ENCODE data around the gene TNC. TPM values are rescaled to one million over a fixed set of nuclear protein-coding genes. Genes with fewer than 3 reads are reported as not detected.
A peak's percentile ranks its signal among the peaks of the same experiment; 100 is the strongest.
"Not testable (repeated sequence)": the region's sequence is repeated elsewhere in the genome, so short reads cannot be mapped to it uniquely, and the experiment has no call there.

The TNC gene
- total RNA-seq, 6 experiments from 2014 or later, result 51.6 to 86.3 (median 70.4) TPM

DNA sequence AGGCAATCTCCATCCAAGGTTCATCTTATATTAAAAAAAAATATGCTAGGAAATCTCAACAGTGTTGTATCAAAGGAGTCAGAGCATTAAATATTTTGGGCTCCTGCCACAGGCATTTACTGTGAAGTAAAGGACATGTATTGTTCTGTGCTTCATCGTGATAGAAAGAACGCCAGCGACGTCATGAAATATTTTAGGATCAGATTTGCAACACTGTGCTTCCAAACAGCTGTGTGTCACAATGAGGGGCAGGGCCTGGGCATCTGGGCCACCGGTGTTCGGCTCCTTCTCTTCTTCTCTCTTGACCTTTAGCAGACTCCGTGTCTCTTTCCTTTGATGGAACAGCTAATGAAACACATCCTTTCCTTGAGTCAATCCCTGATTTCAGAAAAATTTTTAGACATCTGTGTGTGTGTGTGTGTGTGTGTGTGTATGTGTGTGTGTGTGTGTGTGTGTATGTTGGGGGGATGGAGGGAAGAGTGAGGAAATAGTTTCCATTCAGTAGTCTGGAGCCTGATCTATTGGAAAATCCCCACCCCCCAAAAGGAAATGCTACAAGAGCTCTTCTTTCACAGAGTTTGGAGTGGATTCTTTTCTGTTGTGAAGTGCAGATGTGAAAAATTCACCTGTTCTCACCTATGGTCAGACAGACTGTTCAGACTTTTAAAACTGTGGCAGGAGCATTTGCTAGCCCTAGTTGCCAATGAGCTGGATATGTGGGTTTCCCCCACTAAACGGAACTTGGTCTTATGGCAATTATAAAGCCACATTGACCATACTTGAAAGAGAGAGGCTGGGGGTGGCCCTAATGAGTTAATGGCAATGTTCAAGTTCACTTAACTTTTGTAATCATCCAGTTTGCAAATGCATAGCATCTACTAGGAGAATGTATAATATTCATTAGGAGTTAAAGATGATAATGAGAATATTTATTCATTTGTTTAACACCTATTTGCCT lies 18.1 kb upstream of the TNC start:
- Mint-ChIP-seq H3K36me3 (ENCODE audit: low read depth) (peaks cover 2% of the 10 kb centered on the region), H3K4me3 (peak overlapping the region; percentile 53), H3K9me3 (no peaks in the 10 kb centered on the region; the same call in 1 of the 2 replicates), H3K4me1 (ENCODE audit: low read depth) (peaks cover 55% of the 10 kb centered on the region), H3K27ac (peak overlapping the region; percentile 76), H3K27me3 (ENCODE audit: insufficient read depth) (peaks cover 3% of the 10 kb centered on the region; the same call in 1 of the 2 replicates)
- no peak for DNase-seq
- TF ChIP-seq, protein P1, sequence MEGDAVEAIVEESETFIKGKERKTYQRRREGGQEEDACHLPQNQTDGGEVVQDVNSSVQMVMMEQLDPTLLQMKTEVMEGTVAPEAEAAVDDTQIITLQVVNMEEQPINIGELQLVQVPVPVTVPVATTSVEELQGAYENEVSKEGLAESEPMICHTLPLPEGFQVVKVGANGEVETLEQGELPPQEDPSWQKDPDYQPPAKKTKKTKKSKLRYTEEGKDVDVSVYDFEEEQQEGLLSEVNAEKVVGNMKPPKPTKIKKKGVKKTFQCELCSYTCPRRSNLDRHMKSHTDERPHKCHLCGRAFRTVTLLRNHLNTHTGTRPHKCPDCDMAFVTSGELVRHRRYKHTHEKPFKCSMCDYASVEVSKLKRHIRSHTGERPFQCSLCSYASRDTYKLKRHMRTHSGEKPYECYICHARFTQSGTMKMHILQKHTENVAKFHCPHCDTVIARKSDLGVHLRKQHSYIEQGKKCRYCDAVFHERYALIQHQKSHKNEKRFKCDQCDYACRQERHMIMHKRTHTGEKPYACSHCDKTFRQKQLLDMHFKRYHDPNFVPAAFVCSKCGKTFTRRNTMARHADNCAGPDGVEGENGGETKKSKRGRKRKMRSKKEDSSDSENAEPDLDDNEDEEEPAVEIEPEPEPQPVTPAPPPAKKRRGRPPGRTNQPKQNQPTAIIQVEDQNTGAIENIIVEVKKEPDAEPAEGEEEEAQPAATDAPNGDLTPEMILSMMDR (IDR thresholded peaks at IDR 0.05), result no peak

DNA sequence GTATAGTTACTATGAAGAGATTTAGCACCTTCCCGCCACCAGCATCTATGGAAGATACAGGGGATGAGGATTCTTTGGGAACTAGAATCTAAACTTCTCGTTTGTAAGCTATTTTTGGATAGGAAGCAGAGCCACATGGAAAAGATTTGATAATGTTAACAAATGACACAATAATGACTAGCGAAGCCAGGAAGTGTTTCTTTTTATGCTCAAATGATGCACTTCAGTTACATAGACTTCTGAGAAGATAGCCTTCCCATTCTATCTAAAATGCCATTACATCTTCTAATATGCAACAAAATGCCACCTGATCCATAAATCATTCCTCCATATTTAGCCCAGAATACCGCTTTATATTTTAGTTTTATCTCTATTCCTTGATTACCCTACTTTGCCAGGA lies 17.0 kb upstream of the TNC start:
- Mint-ChIP-seq H3K4me1 (ENCODE audit: low read depth) (peaks cover 55% of the 10 kb centered on the region), H3K36me3 (ENCODE audit: low read depth) (no peaks in the 10 kb centered on the region; the same call in 1 of the 2 replicates), H3K4me3 (peak overlapping the region; percentile 1; the same call in 1 of the 2 replicates), H3K27me3 (ENCODE audit: insufficient read depth) (peaks cover 3% of the 10 kb centered on the region; the same call in 1 of the 2 replicates), H3K9me3 (no peaks in the 10 kb centered on the region), H3K27ac (peak overlapping the region; percentile 76)
- TF ChIP-seq, protein P1 (IDR thresholded peaks at IDR 0.05), result no peak
- no peak for DNase-seq

DNA sequence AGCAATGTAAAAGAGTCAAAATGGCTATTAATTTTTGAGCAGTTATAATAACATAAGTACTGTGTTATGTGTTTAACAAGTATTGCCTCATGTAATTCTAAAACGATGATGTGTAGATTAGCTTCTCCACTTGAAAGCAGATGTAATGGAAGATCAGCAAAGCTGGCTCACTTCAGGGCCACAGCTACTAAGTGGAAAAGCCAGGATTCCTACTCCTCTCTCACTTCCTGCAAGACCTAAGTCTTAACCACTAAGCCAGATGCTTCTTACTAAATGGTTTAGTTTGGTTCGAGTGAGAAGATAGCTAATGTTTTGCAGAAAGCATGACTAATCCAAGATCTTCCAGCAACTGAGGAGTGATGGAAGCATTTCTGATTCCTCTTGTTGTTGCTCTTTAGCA lies 15.7 kb upstream of the TNC start:
- DNase-seq, result peak; percentile 81
- H3K4me3 Mint-ChIP-seq, result no peak overlapping the region
- H3K4me1 Mint-ChIP-seq (ENCODE audit: low read depth), result peaks cover 52% of the 10 kb centered on the region
- TF ChIP-seq, protein P1 (IDR thresholded peaks at IDR 0.05), result no peak
- H3K36me3 Mint-ChIP-seq (ENCODE audit: low read depth), result no peaks in the 10 kb centered on the region; the same call in 1 of the 2 replicates
- H3K27ac Mint-ChIP-seq, result peak overlapping the region; percentile 76
- H3K27me3 Mint-ChIP-seq (ENCODE audit: insufficient read depth), result peaks cover under 1% of the 10 kb centered on the region; the same call in 1 of the 2 replicates
- no peaks in the 10 kb centered on the region for H3K9me3 Mint-ChIP-seq

DNA sequence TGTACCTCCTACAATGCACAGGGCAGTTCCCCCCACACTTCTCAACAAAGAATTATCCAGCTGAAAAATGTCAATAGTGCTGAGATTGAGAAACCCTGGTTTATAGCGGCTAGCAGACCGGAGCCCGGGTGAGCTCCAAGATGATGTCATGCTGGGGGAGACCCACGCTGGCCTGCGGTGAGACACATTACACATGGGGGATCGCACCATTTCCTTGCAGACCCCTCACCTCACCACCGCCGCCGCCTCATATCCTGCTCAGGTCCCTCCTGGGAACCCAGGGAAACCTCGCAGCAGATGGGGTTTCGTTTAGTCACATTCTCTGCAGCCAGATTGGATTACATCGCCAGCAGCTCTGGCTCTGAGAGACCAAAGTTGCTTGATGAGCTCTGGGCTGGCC lies 14.7 kb upstream of the TNC start:
- Mint-ChIP-seq H3K27ac (no peak overlapping the region), H3K4me3 (no peak overlapping the region), H3K36me3 (ENCODE audit: low read depth) (no peaks in the 10 kb centered on the region; the same call in 1 of the 2 replicates), H3K4me1 (ENCODE audit: low read depth) (peaks cover 44% of the 10 kb centered on the region), H3K27me3 (ENCODE audit: insufficient read depth) (no peaks in the 10 kb centered on the region), H3K9me3 (no peaks in the 10 kb centered on the region)
- DNase-seq, result no peak
- TF ChIP-seq, protein P1 (IDR thresholded peaks at IDR 0.05), result no peak

DNA sequence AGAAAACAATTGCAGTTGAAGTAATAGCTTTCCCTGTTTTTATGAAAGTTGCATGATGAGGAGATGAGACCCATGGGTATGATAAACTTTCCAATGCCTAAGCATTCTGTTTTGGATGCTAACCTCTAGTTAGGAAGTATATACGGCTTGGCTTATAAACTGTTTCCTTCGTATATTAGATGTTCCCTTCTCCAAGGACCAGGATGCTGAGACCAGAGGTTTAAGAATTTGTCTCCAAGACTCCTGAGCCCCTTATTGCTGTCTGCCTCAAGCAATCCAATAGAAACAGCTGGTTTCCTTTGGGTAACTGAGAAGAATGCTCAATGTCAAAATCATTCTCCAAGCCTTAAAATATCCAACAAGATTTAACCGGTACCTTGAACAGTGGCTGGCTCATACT lies 12.2 kb upstream of the TNC start:
- no peak overlapping the region for H3K4me3 Mint-ChIP-seq
- peaks cover 6% of the 10 kb centered on the region for H3K9me3 Mint-ChIP-seq
- H3K4me1 Mint-ChIP-seq (ENCODE audit: low read depth), result peaks cover 40% of the 10 kb centered on the region

DNA sequence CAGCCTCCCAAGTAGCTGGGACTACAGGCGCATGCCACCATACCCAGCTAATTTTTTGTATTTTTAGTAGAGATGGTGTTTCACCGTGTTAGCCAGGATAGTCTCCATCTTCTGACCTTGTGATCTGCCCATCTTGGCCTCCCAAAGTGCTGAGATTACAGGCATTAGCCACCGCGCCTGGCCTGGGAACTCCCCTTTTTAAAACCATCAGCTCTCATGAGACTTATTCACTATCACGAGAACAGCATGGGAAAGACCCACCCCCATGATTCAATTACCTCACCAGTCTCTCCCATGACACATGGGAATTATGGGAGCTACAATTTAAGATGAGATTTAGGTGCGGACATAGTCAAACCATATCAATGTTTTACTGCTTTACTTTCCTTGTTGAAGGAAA lies 10.8 kb upstream of the TNC start:
- H3K4me1 Mint-ChIP-seq (ENCODE audit: low read depth), result peaks cover 25% of the 10 kb centered on the region
- not testable (repeated sequence) for H3K27ac Mint-ChIP-seq; H3K27me3 Mint-ChIP-seq (ENCODE audit: insufficient read depth); H3K36me3 Mint-ChIP-seq (ENCODE audit: low read depth); H3K9me3 Mint-ChIP-seq; H3K4me3 Mint-ChIP-seq; DNase-seq

More for the DNA sequence above, 12.2 kb upstream of the TNC start:
- peaks cover 5% of the 10 kb centered on the region for H3K36me3 Mint-ChIP-seq (ENCODE audit: low read depth)
- no peak overlapping the region for H3K27ac Mint-ChIP-seq
- no peaks in the 10 kb centered on the region for H3K27me3 Mint-ChIP-seq (ENCODE audit: insufficient read depth)
- TF ChIP-seq, protein P1 (IDR thresholded peaks at IDR 0.05), result no peak
- no peak for DNase-seq

All from HFFc6 (cell line).